Activated CD8-positive, alpha-beta memory T cell treated with anti-CD3 and anti-CD28 coated beads, Interleukin-2, amount 50 U/mL, for 24 hours (primary cell): ENCODE measurements around the gene KLF11.
"Not testable (repeated sequence)": the region's sequence is repeated elsewhere in the genome, so short reads cannot be mapped to it uniquely, and the experiment has no call there.

Source experiments
- DNase-seq: peaks from one replicate; pipeline ENCODE4 v3.0.0-alpha.2; 2020; ENCODE audit errors: extremely low read depth

KLF11 gene

GRCh38 chr2:10084223-10084865 lies 41.0 kb downstream of the KLF11 start:
- DNase-seq = no peak

DNA sequence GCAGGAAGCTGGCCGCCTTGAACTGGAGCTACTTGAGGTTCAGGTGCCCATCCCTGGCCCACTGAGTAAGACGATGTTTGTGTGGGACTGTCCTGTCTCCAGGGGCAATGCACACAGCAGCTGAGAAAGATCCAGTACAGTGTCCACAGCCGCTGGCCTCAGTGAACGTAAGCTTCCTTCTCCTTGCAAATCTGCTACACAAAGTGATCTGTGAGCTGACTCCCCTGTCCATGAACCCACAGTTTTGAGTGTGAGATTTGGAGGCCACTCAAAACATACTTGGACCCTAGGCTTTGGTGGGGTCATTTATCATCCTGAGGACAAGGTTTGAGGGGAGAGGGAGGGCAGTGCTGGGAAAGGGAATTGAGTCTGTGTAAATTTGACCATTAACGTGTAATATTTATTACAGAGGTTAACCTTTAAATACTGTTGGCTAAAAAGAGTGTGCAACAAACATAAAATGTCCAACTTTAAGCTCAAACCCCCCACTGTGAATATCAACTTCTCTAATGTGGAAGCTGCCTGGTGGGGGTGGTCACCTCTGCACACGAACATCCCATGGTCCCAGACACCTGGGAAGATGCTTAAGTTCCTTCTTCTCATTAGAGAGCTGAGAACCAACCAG lies 41.8 kb downstream of the KLF11 start:
- no peak for DNase-seq

DNA sequence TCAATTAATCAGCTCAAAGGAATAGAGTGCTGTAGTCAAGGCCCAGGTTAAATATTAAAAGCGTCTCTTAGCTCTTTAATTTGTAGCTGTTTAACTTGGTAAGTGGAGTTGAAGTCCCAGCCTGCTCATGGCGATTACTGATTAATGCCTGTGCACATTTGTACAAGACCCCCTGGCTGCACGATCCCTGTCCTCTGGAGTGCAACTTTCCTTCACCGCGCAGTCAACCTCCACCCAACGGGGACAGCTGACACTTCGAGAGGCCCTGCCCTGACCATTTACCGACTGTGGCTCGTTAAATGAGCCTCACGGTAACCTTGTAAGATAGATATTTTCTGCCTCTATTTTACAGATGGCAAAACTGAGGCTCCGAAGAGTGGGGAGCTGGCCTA lies 42.3 kb downstream of the KLF11 start:
- DNase-seq = no peak

- no peak for DNase-seq
These were observed 43.6 kb downstream of the KLF11 start for GRCh38 chr2:10086950-10087349.

GRCh38 chr2:10087360-10087759 lies 44.0 kb downstream of the KLF11 start:
- DNase-seq = no peak

DNA sequence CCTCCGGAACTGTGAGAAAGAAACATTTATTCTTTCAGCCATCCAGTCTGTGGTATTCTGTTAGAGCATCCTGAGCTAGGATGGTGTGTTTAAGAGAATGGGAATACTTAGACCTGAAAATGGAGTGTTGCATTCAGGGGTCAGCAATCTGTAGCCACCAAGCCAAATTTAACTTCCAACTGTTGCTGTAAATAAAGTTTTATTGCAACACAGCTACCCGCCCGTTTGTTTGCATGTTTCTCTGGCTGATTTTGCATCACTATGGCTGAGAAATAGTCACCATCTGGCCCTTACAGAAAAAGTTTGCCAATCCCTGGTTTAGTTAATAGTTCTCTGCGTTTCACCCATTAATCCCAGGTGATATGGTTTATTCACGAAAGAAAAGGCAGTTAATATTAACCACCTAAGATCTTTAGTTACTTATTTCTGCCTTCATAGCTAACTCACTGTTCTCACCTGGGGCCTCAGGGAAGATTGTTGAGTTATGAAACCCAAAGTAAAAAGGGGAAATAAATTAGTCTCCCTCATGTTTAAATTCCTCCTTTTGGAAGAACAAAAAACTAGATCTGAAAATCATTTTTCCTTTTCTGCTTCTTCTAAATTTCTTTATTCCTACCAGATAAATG lies 46.3 kb downstream of the KLF11 start:
- DNase-seq = no peak

GRCh38 chr2:10091182-10091888 lies 48.0 kb downstream of the KLF11 start:
- no peak for DNase-seq

- DNase-seq = not testable (repeated sequence)
These were observed 48.5 kb downstream of the KLF11 start for GRCh38 chr2:10091889-10092244.

GRCh38 chr2:10094271-10094814 lies 51.0 kb downstream of the KLF11 start:
- DNase-seq = no peak

GRCh38 chr2:10095175-10095574 lies 51.8 kb downstream of the KLF11 start:
- DNase-seq = no peak

DNA sequence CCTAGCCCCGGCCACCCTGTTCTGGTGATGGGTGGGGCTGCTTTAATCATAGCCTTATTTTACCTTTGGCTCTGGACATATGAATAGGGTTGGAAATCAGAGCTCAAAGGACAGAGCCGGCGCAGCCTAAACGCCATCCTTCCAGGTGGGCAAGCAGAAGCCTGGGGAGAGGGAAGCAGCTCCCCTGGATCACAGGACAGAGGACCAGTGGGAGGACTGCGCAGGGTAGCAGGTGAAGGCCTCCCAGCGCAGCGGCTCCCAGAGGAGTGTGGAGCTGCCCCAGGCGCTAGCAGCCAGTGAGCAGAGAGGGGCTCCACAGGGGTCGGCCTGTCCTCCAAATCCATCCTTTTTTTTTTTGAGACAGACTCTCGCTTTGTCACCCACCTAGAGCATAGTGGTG lies 53.3 kb downstream of the KLF11 start:
- DNase-seq = no peak

DNA sequence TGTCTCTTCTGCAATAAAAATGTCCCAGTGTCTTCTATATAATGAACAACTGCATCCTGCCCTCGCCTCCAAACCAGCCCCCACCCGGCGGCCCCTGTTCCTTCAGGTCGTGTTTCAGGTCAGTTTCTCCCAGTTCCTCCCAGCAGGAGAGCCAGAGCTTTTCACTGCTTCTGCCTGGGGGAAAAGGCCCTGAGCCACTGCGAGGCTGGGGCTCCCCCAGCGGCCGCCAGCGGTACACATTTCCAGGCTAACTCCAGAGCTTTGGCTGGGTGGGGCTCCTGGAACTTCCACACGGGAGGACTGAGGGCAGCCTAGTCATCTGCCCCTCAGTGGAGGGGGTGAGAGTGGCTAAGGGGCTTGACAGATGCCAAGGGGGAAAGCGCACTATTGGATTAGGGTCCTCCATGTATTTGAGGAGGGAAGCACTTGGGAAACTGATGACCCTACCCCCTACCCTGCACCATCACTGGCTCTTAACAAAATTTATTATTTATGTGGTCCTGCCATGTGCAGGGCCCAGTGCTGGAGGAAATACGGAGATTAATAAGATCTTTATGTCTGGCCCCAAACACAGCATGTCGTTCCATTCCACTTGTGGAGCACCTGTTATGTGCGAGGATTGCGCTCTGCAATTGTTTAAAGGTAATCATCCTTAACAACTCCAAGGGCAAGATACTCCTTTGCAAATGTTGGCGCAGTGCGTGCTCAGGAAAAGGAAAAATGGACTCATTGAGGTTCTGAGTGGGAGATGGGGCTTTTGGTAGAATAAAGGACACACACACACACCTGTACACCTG lies 54.2 kb downstream of the KLF11 start:
- no peak for DNase-seq

- DNase-seq = no peak
These were observed 58.1 kb downstream of the KLF11 start for GRCh38 chr2:10101491-10101890.

DNA sequence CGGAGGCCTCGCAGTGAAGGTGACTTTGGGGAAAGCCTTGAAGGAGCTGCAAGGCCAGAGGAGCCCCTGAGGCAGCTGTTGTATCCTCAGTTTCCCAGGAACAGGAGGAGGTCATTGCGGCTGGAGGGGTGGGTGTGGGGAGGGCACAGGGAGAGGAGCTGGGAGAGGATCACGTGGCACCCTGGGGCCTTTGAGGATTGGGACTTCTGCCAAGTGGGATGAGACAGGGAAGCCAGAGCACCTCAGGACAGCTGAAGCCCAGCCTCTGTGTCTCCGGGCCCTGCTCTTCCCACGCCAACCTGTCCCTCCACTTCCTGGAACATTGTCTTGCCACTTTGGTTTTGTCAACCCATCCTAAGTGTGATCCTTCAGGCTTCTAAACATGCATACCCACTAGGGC lies 59.8 kb downstream of the KLF11 start:
- no peak for DNase-seq
